Activated T-cell treated with anti-CD3 and anti-CD28 coated beads, Interleukin-2, amount 50 U/mL, for 72 hours (primary cell): ENCODE results near the gene SCYGR4. TPM values are rescaled to one million over a fixed set of nuclear protein-coding genes. Genes with fewer than 3 reads are reported as not detected.
"Not testable (repeated sequence)": the region's sequence is repeated elsewhere in the genome, so short reads cannot be mapped to it uniquely, and the experiment has no call there.

Experiments
- ATAC-seq, 2 donors: fragments of 150-1000 bp; cut with Tn5 transposase; replicated peaks in 1 of 2; 2 replicates each; pipeline ENCODE4 v1.10.0; 2021; ENCODE audit warnings: moderate library complexity in 2 of 2, mild to moderate bottlenecking in 1 of 2
- DNase-seq, 2 donors: peaks; one replicate each; pipeline ENCODE4 v3.0.0; 2021 to 2022; ENCODE audit warnings: mixed read lengths in 1 of 2
- H3K27ac Mint-ChIP-seq: one replicate; pipeline ENCODE4 v1.8.0; 2022; ENCODE audit warnings: mild to moderate bottlenecking, moderate library complexity, mixed read lengths
- H3K27me3 Mint-ChIP-seq: one replicate; pipeline ENCODE4 v1.8.0; 2022; ENCODE audit warnings: low read depth, mixed read lengths
- H3K36me3 Mint-ChIP-seq, 2 donors: one replicate each; pipeline ENCODE4 v1.8.0; 2022; ENCODE audit warnings: mixed read lengths in 2 of 2, mild to moderate bottlenecking in 1 of 2; ENCODE audit not compliant: insufficient read depth in 2 of 2
- H3K4me1 Mint-ChIP-seq: one replicate; pipeline ENCODE4 v1.8.0; 2022; ENCODE audit warnings: low read depth, mixed read lengths
- H3K4me3 Mint-ChIP-seq, 2 donors: one replicate each; pipeline ENCODE4 v1.8.0; 2022; ENCODE audit warnings: mild to moderate bottlenecking in 2 of 2, mixed read lengths in 2 of 2, moderate library complexity in 2 of 2
- H3K9me3 Mint-ChIP-seq, 2 donors: one replicate each; pipeline ENCODE4 v1.8.0; 2022; ENCODE audit warnings: mixed read lengths in 2 of 2
- total RNA-seq, 2 donors: library from RNA; stranded (reverse); gene quantifications; one replicate each; pipeline ENCODE4 v1.2.3, GENCODE V29; 2022

Gene SCYGR4
- total RNA-seq, 2 donors from 2014 or later = not detected

GRCh38 chr2:227598835-227599503 lies 18.3 kb upstream of the SCYGR4 start, which contains the start of gene SCYGR2:
Gene SCYGR2, plus strand, starts transcription at chr2:227598893. Its CDS starts 0 bp downstream, at chr2:227598893.
- DNase-seq, H3K27ac Mint-ChIP-seq, H3K36me3 Mint-ChIP-seq, H3K4me1 Mint-ChIP-seq, H3K4me3 Mint-ChIP-seq, ATAC-seq, H3K9me3 Mint-ChIP-seq: not testable (repeated sequence)
- peaks cover 50% of the 10 kb centered on the region for H3K27me3 Mint-ChIP-seq

GRCh38 chr2:227602358-227602757 lies 14.9 kb upstream of the SCYGR4 start:
- no peaks in the 10 kb centered on the region for H3K9me3 Mint-ChIP-seq
- H3K27ac Mint-ChIP-seq = no peak overlapping the region
- H3K4me3 Mint-ChIP-seq = no peak overlapping the region
- H3K27me3 Mint-ChIP-seq = peaks cover 35% of the 10 kb centered on the region
- H3K4me1 Mint-ChIP-seq = no peaks in the 10 kb centered on the region
- no peaks in the 10 kb centered on the region for H3K36me3 Mint-ChIP-seq
- ATAC-seq = no peak
- no peak for DNase-seq

GRCh38 chr2:227606476-227606875 lies 10.8 kb upstream of the SCYGR4 start:
- Mint-ChIP-seq H3K9me3 (no peaks in the 10 kb centered on the region), H3K4me3 (no peak overlapping the region), H3K27ac (no peak overlapping the region), H3K27me3 (peaks cover 54% of the 10 kb centered on the region), H3K36me3 (no peaks in the 10 kb centered on the region), H3K4me1 (peaks cover 7% of the 10 kb centered on the region)
- DNase-seq (no peak), ATAC-seq (no peak)

- Mint-ChIP-seq H3K27ac (no peak overlapping the region), H3K4me3 (no peak overlapping the region), H3K36me3 (no peaks in the 10 kb centered on the region), H3K4me1 (peaks cover 7% of the 10 kb centered on the region), H3K27me3 (peaks cover 51% of the 10 kb centered on the region), H3K9me3 (no peaks in the 10 kb centered on the region)
- DNase-seq (no peak), ATAC-seq (no peak)
Observed at GRCh38 chr2:227607941-227608340, 9.4 kb upstream of the SCYGR4 start.

- DNase-seq = peak in 1 of 2 donors; percentile 5
- H3K9me3 Mint-ChIP-seq = no peaks in the 10 kb centered on the region
Observed at GRCh38 chr2:227608561-227609338, 8.5 kb upstream of the SCYGR4 start.

GRCh38 chr2:227610123-227610522 lies 7.2 kb upstream of the SCYGR4 start:
- Mint-ChIP-seq H3K9me3 (no peaks in the 10 kb centered on the region), H3K4me3 (no peak overlapping the region), H3K4me1 (peaks cover 7% of the 10 kb centered on the region), H3K36me3 (no peaks in the 10 kb centered on the region), H3K27ac (no peak overlapping the region), H3K27me3 (peaks cover 45% of the 10 kb centered on the region)
- no peak for DNase-seq
- no peak for ATAC-seq

More at GRCh38 chr2:227608561-227609338, 8.5 kb upstream of the SCYGR4 start:
- Mint-ChIP-seq H3K4me1 (peaks cover 7% of the 10 kb centered on the region), H3K27ac (peak overlapping the region; percentile 81), H3K27me3 (peaks cover 44% of the 10 kb centered on the region), H3K4me3 (no peak overlapping the region), H3K36me3 (no peaks in the 10 kb centered on the region)
- peak in 1 of 2 donors; percentile 36 for ATAC-seq

GRCh38 chr2:227612546-227613271 lies 4.6 kb upstream of the SCYGR4 start:
- Mint-ChIP-seq H3K4me1 (peaks cover 7% of the 10 kb centered on the region), H3K27ac (no peak overlapping the region), H3K9me3 (no peaks in the 10 kb centered on the region), H3K36me3 (no peaks in the 10 kb centered on the region), H3K27me3 (peaks cover 47% of the 10 kb centered on the region), H3K4me3 (no peak overlapping the region)
- DNase-seq (no peak), ATAC-seq (no peak)

- Mint-ChIP-seq H3K4me3 (no peak overlapping the region), H3K36me3 (no peaks in the 10 kb centered on the region), H3K9me3 (no peaks in the 10 kb centered on the region), H3K27ac (no peak overlapping the region), H3K4me1 (peaks cover 3% of the 10 kb centered on the region), H3K27me3 (peaks cover 47% of the 10 kb centered on the region)
- no peak for DNase-seq
- no peak for ATAC-seq
Observed at GRCh38 chr2:227613272-227613660, 4.0 kb upstream of the SCYGR4 start.

- Mint-ChIP-seq H3K27me3 (peaks cover 40% of the 10 kb centered on the region), H3K9me3 (no peaks in the 10 kb centered on the region), H3K36me3 (no peaks in the 10 kb centered on the region), H3K4me3 (no peak overlapping the region), H3K4me1 (no peaks in the 10 kb centered on the region), H3K27ac (no peak overlapping the region)
- DNase-seq (no peak), ATAC-seq (no peak)
Observed at GRCh38 chr2:227614246-227614645, 3.1 kb upstream of the SCYGR4 start.

- Mint-ChIP-seq H3K4me1 (no peaks in the 10 kb centered on the region), H3K4me3 (no peak within 1 kb of the TSS), H3K27ac (no peak within 1 kb of the TSS), H3K36me3 (no peaks in the 10 kb centered on the region), H3K27me3 (peaks cover 35% of the 10 kb centered on the region), H3K9me3 (no peaks in the 10 kb centered on the region)
- ATAC-seq = no peak
- DNase-seq = no peak
Observed at GRCh38 chr2:227614740-227615139, 2.6 kb upstream of the SCYGR4 start, which contains the start of gene SCYGR3. Gene SCYGR3, minus strand, starts transcription at chr2:227614840. Its CDS starts 0 bp downstream, at chr2:227614840.

- H3K4me3 Mint-ChIP-seq = no peak overlapping the region
- H3K4me1 Mint-ChIP-seq = no peaks in the 10 kb centered on the region
- ATAC-seq (no peak), DNase-seq (no peak)
- H3K27ac Mint-ChIP-seq = no peak overlapping the region
- H3K36me3 Mint-ChIP-seq = no peaks in the 10 kb centered on the region
- H3K27me3 Mint-ChIP-seq = peaks cover 31% of the 10 kb centered on the region
- no peaks in the 10 kb centered on the region for H3K9me3 Mint-ChIP-seq
Observed at GRCh38 chr2:227615181-227615580, 2.1 kb upstream of the SCYGR4 start.

- Mint-ChIP-seq H3K27me3 (peaks cover 24% of the 10 kb centered on the region), H3K27ac (no peak overlapping the region), H3K36me3 (no peaks in the 10 kb centered on the region), H3K4me3 (no peak overlapping the region), H3K9me3 (no peaks in the 10 kb centered on the region), H3K4me1 (no peaks in the 10 kb centered on the region)
- DNase-seq (no peak), ATAC-seq (no peak)
Observed at GRCh38 chr2:227615906-227616305, 1.4 kb upstream of the SCYGR4 start.

GRCh38 chr2:227616631-227617030 lies 667 bp upstream of the SCYGR4 start:
- no peak for ATAC-seq
- H3K36me3 Mint-ChIP-seq = no peaks in the 10 kb centered on the region
- no peak overlapping the region for H3K27ac Mint-ChIP-seq
- H3K4me3 Mint-ChIP-seq = no peak overlapping the region
- H3K27me3 Mint-ChIP-seq = peaks cover 24% of the 10 kb centered on the region
- H3K4me1 Mint-ChIP-seq = no peaks in the 10 kb centered on the region
- no peaks in the 10 kb centered on the region for H3K9me3 Mint-ChIP-seq
- DNase-seq = no peak
